Measurements from ENCODE around the gene ABCA13. TPM values are rescaled to one million over a fixed set of nuclear protein-coding genes. Genes with fewer than 3 reads are reported as not detected.

The ABCA13 gene
- total and polyA plus RNA-seq, 2 donors, result 0.22 to 2.0 TPM

DNA sequence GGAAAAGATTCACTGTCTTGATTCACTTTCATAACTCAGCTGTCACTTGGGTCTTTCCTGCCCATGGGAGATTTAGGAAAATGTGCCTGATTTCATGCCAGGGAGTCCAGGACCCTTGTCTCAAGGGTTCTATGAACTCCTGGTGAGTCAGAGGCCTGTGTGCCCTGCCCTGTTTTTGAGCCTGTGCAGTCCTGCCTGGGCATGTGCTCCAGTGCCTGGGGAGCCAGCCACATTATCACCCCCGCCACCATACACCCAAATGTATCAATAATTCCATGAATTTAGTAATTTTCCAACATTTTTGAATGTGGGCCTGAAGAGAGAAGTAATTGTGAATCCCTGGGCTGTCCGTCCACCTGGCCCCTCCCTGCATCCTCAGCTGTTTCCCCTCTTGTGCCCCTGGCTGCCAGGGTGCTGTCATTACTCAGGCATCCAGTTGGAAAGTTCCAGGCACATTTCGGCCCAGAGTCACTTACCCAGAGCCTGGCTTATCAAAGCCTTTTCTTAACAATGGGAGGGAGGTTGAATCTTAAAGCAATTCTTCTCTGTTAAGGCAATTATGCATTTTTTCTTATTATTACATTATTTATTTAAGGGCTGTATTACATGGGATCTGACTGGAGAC lies 465.2 kb downstream of the ABCA13 start:
- Histone ChIP-seq H3K27ac (ENCODE audit: low read depth) (no peak overlapping the region), H3K4me3 (ENCODE audit: low read depth, low read length) (no peak overlapping the region), H3K36me3 (ENCODE audit: insufficient read depth) (no peaks in the 10 kb centered on the region), H3K4me1 (ENCODE audit: insufficient read depth) (no peaks in the 10 kb centered on the region)
- WGBS, result 49% methylated on average over 3 of the region's 3 CpGs
- no peak for DNase-seq (ENCODE audit: extremely low spot score)

- H3K4me3 ChIP-seq (ENCODE audit: low read depth, low read length), result no peak overlapping the region
- no peak for DNase-seq (ENCODE audit: extremely low spot score)
- WGBS, result 44% methylated on average over 1 of the region's 1 CpG
- no peaks in the 10 kb centered on the region for H3K4me1 ChIP-seq (ENCODE audit: insufficient read depth)
- H3K36me3 ChIP-seq (ENCODE audit: insufficient read depth), result no peaks in the 10 kb centered on the region
- no peak overlapping the region for H3K27ac ChIP-seq (ENCODE audit: low read depth)
Observed at GRCh38 chr7:48637382-48637781, 466.1 kb downstream of the ABCA13 start.

DNA sequence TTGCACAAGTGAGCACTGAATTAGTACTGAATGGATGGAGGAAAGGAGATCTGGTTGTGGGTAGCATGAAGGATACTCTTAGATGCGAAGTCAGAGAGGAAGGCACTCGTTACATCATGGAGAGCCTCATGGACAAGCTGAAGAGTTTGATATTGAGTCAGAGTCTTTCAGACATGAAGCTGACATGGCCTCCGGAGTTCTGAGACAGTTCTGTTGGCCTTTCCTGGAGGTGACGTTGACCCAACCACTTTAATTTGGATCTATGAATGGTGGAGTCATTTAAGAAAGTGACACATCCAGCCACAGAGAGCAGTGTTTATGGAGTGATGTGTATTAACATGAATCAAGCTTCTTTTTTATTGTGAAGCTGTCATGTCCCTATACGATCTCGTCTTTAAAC lies 466.8 kb downstream of the ABCA13 start:
- no peak for DNase-seq (ENCODE audit: extremely low spot score)
- WGBS, result 86% methylated on average over 6 of the region's 6 CpGs
- Histone ChIP-seq H3K36me3 (ENCODE audit: insufficient read depth) (no peaks in the 10 kb centered on the region), H3K27ac (ENCODE audit: low read depth) (no peak overlapping the region), H3K4me3 (ENCODE audit: low read depth, low read length) (no peak overlapping the region), H3K4me1 (ENCODE audit: insufficient read depth) (no peaks in the 10 kb centered on the region)

GRCh38 chr7:48643431-48644013 lies 472.3 kb downstream of the ABCA13 start:
- DNase-seq (ENCODE audit: extremely low spot score), result no peak
- H3K27ac ChIP-seq (ENCODE audit: low read depth), result no peak overlapping the region
- H3K4me1 ChIP-seq (ENCODE audit: insufficient read depth), result no peaks in the 10 kb centered on the region
- no peaks in the 10 kb centered on the region for H3K36me3 ChIP-seq (ENCODE audit: insufficient read depth)
- H3K4me3 ChIP-seq (ENCODE audit: low read depth, low read length), result no peak overlapping the region
- WGBS, result 32% methylated on average over 2 of the region's 2 CpGs

- 90% methylated on average over 2 of the region's 2 CpGs for WGBS
- Histone ChIP-seq H3K4me1 (ENCODE audit: insufficient read depth) (no peaks in the 10 kb centered on the region), H3K4me3 (ENCODE audit: low read depth, low read length) (no peak overlapping the region), H3K36me3 (ENCODE audit: insufficient read depth) (no peaks in the 10 kb centered on the region), H3K27ac (ENCODE audit: low read depth) (no peak overlapping the region)
- DNase-seq (ENCODE audit: extremely low spot score), result no peak
Observed at GRCh38 chr7:48658138-48658537, 486.9 kb downstream of the ABCA13 start.

- Histone ChIP-seq H3K36me3 (ENCODE audit: insufficient read depth) (no peaks in the 10 kb centered on the region), H3K4me3 (ENCODE audit: low read depth, low read length) (no peak overlapping the region), H3K4me1 (ENCODE audit: insufficient read depth) (no peaks in the 10 kb centered on the region), H3K27ac (ENCODE audit: low read depth) (no peak overlapping the region)
- no peak for DNase-seq (ENCODE audit: extremely low spot score)
- WGBS, result 48% methylated on average over 5 of the region's 5 CpGs
Observed at GRCh38 chr7:48660306-48660870, 489.1 kb downstream of the ABCA13 start.

- WGBS, result 80% methylated on average over 4 of the region's 4 CpGs
- no peaks in the 10 kb centered on the region for H3K4me1 ChIP-seq (ENCODE audit: insufficient read depth)
- H3K27ac ChIP-seq (ENCODE audit: low read depth), result no peak overlapping the region
- no peak for DNase-seq (ENCODE audit: extremely low spot score)
- H3K4me3 ChIP-seq (ENCODE audit: low read depth, low read length), result no peak overlapping the region
- H3K36me3 ChIP-seq (ENCODE audit: insufficient read depth), result no peaks in the 10 kb centered on the region
Observed at GRCh38 chr7:48664241-48664640, 493.0 kb downstream of the ABCA13 start.

DNA sequence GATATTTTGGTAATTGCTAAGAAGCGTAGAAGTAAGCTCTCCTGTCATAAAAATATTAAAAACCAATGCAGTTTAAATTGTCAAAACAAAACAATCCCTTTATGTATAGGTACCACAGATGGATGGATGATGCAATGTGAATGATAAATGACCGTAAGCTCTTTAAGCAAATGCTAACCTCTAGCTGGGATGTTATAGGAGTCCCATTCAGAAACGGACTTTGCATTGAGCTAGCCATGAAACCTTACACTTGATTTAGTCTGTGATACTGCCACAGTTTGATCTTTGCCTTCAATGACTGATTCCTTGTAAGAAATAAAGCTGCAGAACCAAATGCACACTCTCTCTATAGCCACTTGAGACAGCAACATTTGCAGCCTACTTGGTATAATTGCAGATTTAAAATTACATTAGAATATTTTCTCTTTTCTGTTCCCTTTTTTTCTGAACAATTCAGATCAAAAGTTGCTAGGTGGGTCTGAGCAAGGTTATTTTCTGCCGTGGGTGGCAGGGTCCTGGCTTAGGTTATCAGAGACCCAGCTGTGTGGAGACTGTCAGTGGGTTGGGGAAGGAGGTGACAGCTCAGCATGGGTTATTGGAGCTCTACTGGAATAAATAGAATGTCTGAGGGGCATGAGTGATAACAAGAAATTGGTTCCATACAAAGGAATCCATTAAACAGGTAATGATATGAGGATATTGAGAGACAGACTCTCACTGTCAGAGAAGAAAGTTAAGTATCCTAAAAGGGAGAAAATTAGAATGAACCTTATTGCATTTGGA lies 494.3 kb downstream of the ABCA13 start:
- no peak for DNase-seq (ENCODE audit: extremely low spot score)
- Histone ChIP-seq H3K27ac (ENCODE audit: low read depth) (no peak overlapping the region), H3K36me3 (ENCODE audit: insufficient read depth) (no peaks in the 10 kb centered on the region), H3K4me3 (ENCODE audit: low read depth, low read length) (no peak overlapping the region), H3K4me1 (ENCODE audit: insufficient read depth) (no peaks in the 10 kb centered on the region)
- WGBS, result 73% methylated on average over 4 of the region's 4 CpGs

- Histone ChIP-seq H3K4me1 (ENCODE audit: insufficient read depth) (no peaks in the 10 kb centered on the region), H3K27ac (ENCODE audit: low read depth) (no peak overlapping the region), H3K4me3 (ENCODE audit: low read depth, low read length) (no peak overlapping the region), H3K36me3 (ENCODE audit: insufficient read depth) (no peaks in the 10 kb centered on the region)
- 66% methylated on average over 1 of the region's 1 CpG for WGBS
- no peak for DNase-seq (ENCODE audit: extremely low spot score)
Observed at GRCh38 chr7:48667407-48667806, 496.1 kb downstream of the ABCA13 start.

GRCh38 chr7:48671656-48672055 lies 500.4 kb downstream of the ABCA13 start:
- H3K4me1 ChIP-seq (ENCODE audit: insufficient read depth), result no peaks in the 10 kb centered on the region
- H3K27ac ChIP-seq (ENCODE audit: low read depth), result no peak overlapping the region
- DNase-seq (ENCODE audit: extremely low spot score), result no peak
- no peak overlapping the region for H3K4me3 ChIP-seq (ENCODE audit: low read depth, low read length)
- H3K36me3 ChIP-seq (ENCODE audit: insufficient read depth), result no peaks in the 10 kb centered on the region
- WGBS, result 55% methylated on average over 1 of the region's 1 CpG

DNA sequence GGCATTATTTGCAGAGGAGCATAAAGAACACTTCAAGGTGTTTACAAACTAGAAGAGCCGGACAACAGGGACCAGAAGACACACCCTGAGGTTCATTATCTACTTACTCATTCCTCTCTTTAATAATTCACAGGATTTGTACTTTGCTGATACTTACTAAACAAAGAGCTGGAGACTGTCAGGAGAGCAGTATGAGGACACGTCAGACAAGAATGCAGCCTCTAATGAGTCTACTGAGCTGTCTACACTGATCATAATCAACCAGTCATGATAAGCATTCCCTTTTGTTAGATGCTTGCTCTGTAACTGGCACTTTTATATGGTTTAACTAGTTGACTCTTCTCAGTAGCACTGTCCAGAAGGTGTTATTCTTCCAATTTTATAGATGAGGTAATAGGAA lies 509.7 kb downstream of the ABCA13 start:
- Histone ChIP-seq H3K4me1 (ENCODE audit: insufficient read depth) (no peaks in the 10 kb centered on the region), H3K27ac (ENCODE audit: low read depth) (no peak overlapping the region), H3K4me3 (ENCODE audit: low read depth, low read length) (no peak overlapping the region), H3K36me3 (ENCODE audit: insufficient read depth) (no peaks in the 10 kb centered on the region)
- DNase-seq (ENCODE audit: extremely low spot score), result no peak
- WGBS, result 45% methylated on average over 2 of the region's 2 CpGs

DNA sequence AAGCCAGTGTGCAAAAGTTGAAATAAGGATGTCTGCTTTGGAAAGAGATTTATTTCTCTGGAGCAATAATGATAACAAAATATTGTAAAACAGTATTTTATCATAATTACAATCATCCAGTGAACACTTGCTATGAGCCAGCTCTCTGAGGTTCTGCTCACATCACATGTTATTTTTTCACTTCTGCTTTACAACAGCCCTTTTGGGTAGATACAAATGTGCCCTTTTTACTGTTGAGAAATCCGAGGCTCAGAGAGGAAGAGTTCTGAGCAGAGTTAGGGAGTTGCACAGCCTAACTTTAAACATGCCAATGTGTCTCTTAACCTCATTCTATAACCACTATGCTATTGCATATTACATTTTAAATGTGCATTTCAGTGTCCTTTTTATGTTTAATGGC lies 520.5 kb downstream of the ABCA13 start:
- no peak overlapping the region for H3K27ac ChIP-seq (ENCODE audit: low read depth)
- H3K4me3 ChIP-seq (ENCODE audit: low read depth, low read length), result no peak overlapping the region
- H3K36me3 ChIP-seq (ENCODE audit: insufficient read depth), result no peaks in the 10 kb centered on the region
- 38% methylated on average over 1 of the region's 1 CpG for WGBS
- no peaks in the 10 kb centered on the region for H3K4me1 ChIP-seq (ENCODE audit: insufficient read depth)
- no peak for DNase-seq (ENCODE audit: extremely low spot score)
